ENCODE measurements around the gene USP51.
"Not testable (repeated sequence)": the region's sequence is repeated elsewhere in the genome, so short reads cannot be mapped to it uniquely, and the experiment has no call there.

USP51 gene

GRCh38 chrX:55484948-55485347, 4.7 kb downstream of the USP51 start:
- Histone ChIP-seq H2BK15ac (ENCODE audit: low read length) (no peak overlapping the region), H3K36me3 (replicated peaks in 1 of 2; ENCODE audit: control insufficient read depth in 2 of 2, insufficient read depth in 2 of 2, low read length in 2 of 2) (peaks cover 0 to 4% of the 10 kb centered on the region in 2 donors), H2BK5ac (ENCODE audit: low read length) (no peak overlapping the region), H3K23ac (ENCODE audit: low read depth, low read length, poor library complexity) (no peak overlapping the region), H3K4me2 (ENCODE audit: insufficient read depth, low read length, poor library complexity, severe bottlenecking) (no peak overlapping the region), H3K9me3 (replicated peaks in 1 of 2; ENCODE audit: control insufficient read depth in 2 of 2, insufficient read depth in 1 of 2, low read depth in 1 of 2, low read length in 2 of 2) (no peaks in the 10 kb centered on the region), H3K4me3 (ENCODE audit: low read length in 2 of 2) (no peak overlapping the region), H3K4me1 (ENCODE audit: control insufficient read depth in 2 of 2, insufficient read depth in 1 of 2, low read depth in 1 of 2, low read length in 2 of 2) (peaks cover 0 to 2% of the 10 kb centered on the region in 2 donors), H2AFZ (ENCODE audit: low read length) (no peak overlapping the region), H2AK5ac (ENCODE audit: low read depth, low read length) (no peak overlapping the region), H3K18ac (ENCODE audit: low read length) (no peak overlapping the region), H3K9ac (ENCODE audit: low read depth, low read length, poor library complexity) (no peak overlapping the region), H4K91ac (ENCODE audit: low read depth, low read length, poor library complexity) (no peak overlapping the region), H3K27me3 (ENCODE audit: control insufficient read depth in 3 of 3, insufficient read depth in 3 of 3, low read depth in 1 of 3, low read length in 3 of 3) (no peaks in the 10 kb centered on the region), H2BK12ac (ENCODE audit: low read length) (no peak overlapping the region), H2BK120ac (ENCODE audit: low read depth, low read length) (no peak overlapping the region), H3K4ac (ENCODE audit: low read length) (no peak overlapping the region), H3K14ac (ENCODE audit: low read length) (no peak overlapping the region), H4K8ac (ENCODE audit: low read depth, low read length) (no peak overlapping the region), H3K27ac (replicated peaks; ENCODE audit: low read length) (no peak overlapping the region), H3K79me1 (ENCODE audit: low read depth, low read length) (no peaks in the 10 kb centered on the region)
- no peak for DNase-seq (ENCODE audit: low spot score)

GRCh38 chrX:55480390-55481062, 9.1 kb downstream of the USP51 start:
- no peak for DNase-seq (ENCODE audit: low spot score)
- no peak overlapping the region for H3K9ac ChIP-seq (ENCODE audit: low read depth, low read length, poor library complexity)
- H3K4me1 ChIP-seq (ENCODE audit: control insufficient read depth in 2 of 2, insufficient read depth in 1 of 2, low read depth in 1 of 2, low read length in 2 of 2), result no peaks in the 10 kb centered on the region
- no peak overlapping the region for H4K8ac ChIP-seq (ENCODE audit: low read depth, low read length)
- no peak overlapping the region for H3K27ac ChIP-seq (replicated peaks; ENCODE audit: low read length)
- H2BK5ac ChIP-seq (ENCODE audit: low read length), result no peak overlapping the region
- no peak overlapping the region for H2BK120ac ChIP-seq (ENCODE audit: low read depth, low read length)
- H3K27me3 ChIP-seq (ENCODE audit: control insufficient read depth in 3 of 3, insufficient read depth in 3 of 3, low read depth in 1 of 3, low read length in 3 of 3), result no peaks in the 10 kb centered on the region
- no peaks in the 10 kb centered on the region for H3K36me3 ChIP-seq (replicated peaks in 1 of 2; ENCODE audit: control insufficient read depth in 2 of 2, insufficient read depth in 2 of 2, low read length in 2 of 2)
- H3K79me1 ChIP-seq (ENCODE audit: low read depth, low read length), result no peaks in the 10 kb centered on the region
- no CpG with 5 or more reads among the region's 3 CpGs for WGBS, 2 donors (ENCODE audit: extremely low coverage in 2 of 2, insufficient read length in 2 of 2, insufficient replicate concordance in 1 of 2)
- no peak overlapping the region for H3K4me2 ChIP-seq (ENCODE audit: insufficient read depth, low read length, poor library complexity, severe bottlenecking)
- no peak overlapping the region for H3K4me3 ChIP-seq (ENCODE audit: low read length in 2 of 2)
- no peak overlapping the region for H2AK5ac ChIP-seq (ENCODE audit: low read depth, low read length)
- no peak overlapping the region for H3K14ac ChIP-seq (ENCODE audit: low read length)
- H2AFZ ChIP-seq (ENCODE audit: low read length), result no peak overlapping the region
- no peak overlapping the region for H4K91ac ChIP-seq (ENCODE audit: low read depth, low read length, poor library complexity)
- H3K23ac ChIP-seq (ENCODE audit: low read depth, low read length, poor library complexity), result no peak overlapping the region
- no peak overlapping the region for H2BK12ac ChIP-seq (ENCODE audit: low read length)
- no peaks in the 10 kb centered on the region for H3K9me3 ChIP-seq (replicated peaks in 1 of 2; ENCODE audit: control insufficient read depth in 2 of 2, insufficient read depth in 1 of 2, low read depth in 1 of 2, low read length in 2 of 2)
- H3K4ac ChIP-seq (ENCODE audit: low read length), result no peak overlapping the region
- no peak overlapping the region for H3K18ac ChIP-seq (ENCODE audit: low read length)
- no peak overlapping the region for H2BK15ac ChIP-seq (ENCODE audit: low read length)

- not testable (repeated sequence) for H3K36me3 ChIP-seq (replicated peaks in 1 of 2; ENCODE audit: control insufficient read depth in 2 of 2, insufficient read depth in 2 of 2, low read length in 2 of 2); H2BK15ac ChIP-seq (ENCODE audit: low read length); H2AFZ ChIP-seq (ENCODE audit: low read length); H3K4me1 ChIP-seq (ENCODE audit: control insufficient read depth in 2 of 2, insufficient read depth in 1 of 2, low read depth in 1 of 2, low read length in 2 of 2); H2BK120ac ChIP-seq (ENCODE audit: low read depth, low read length); DNase-seq (ENCODE audit: low spot score); H3K27ac ChIP-seq (replicated peaks; ENCODE audit: low read length); H3K14ac ChIP-seq (ENCODE audit: low read length); H3K27me3 ChIP-seq (ENCODE audit: control insufficient read depth in 3 of 3, insufficient read depth in 3 of 3, low read depth in 1 of 3, low read length in 3 of 3); H3K4me3 ChIP-seq (ENCODE audit: low read length in 2 of 2); H3K9me3 ChIP-seq (replicated peaks in 1 of 2; ENCODE audit: control insufficient read depth in 2 of 2, insufficient read depth in 1 of 2, low read depth in 1 of 2, low read length in 2 of 2); H3K4me2 ChIP-seq (ENCODE audit: insufficient read depth, low read length, poor library complexity, severe bottlenecking); H4K8ac ChIP-seq (ENCODE audit: low read depth, low read length); H3K4ac ChIP-seq (ENCODE audit: low read length); H3K18ac ChIP-seq (ENCODE audit: low read length); H4K91ac ChIP-seq (ENCODE audit: low read depth, low read length, poor library complexity); H2AK5ac ChIP-seq (ENCODE audit: low read depth, low read length); H3K23ac ChIP-seq (ENCODE audit: low read depth, low read length, poor library complexity); H3K79me1 ChIP-seq (ENCODE audit: low read depth, low read length); H3K9ac ChIP-seq (ENCODE audit: low read depth, low read length, poor library complexity); H2BK12ac ChIP-seq (ENCODE audit: low read length); H2BK5ac ChIP-seq (ENCODE audit: low read length)
- no CpG with 5 or more reads among the region's 8 CpGs for WGBS, 2 donors (ENCODE audit: extremely low coverage in 2 of 2, insufficient read length in 2 of 2, insufficient replicate concordance in 1 of 2)
Measured at GRCh38 chrX:55479956-55480355, 9.7 kb downstream of the USP51 start.

- H3K27me3 ChIP-seq (ENCODE audit: control insufficient read depth in 3 of 3, insufficient read depth in 3 of 3, low read depth in 1 of 3, low read length in 3 of 3); DNase-seq (ENCODE audit: low spot score); H3K27ac ChIP-seq (replicated peaks; ENCODE audit: low read length); H2AFZ ChIP-seq (ENCODE audit: low read length); H3K9me3 ChIP-seq (replicated peaks in 1 of 2; ENCODE audit: control insufficient read depth in 2 of 2, insufficient read depth in 1 of 2, low read depth in 1 of 2, low read length in 2 of 2); H2BK15ac ChIP-seq (ENCODE audit: low read length); H3K79me1 ChIP-seq (ENCODE audit: low read depth, low read length); H3K4me2 ChIP-seq (ENCODE audit: insufficient read depth, low read length, poor library complexity, severe bottlenecking); H2BK12ac ChIP-seq (ENCODE audit: low read length); H3K4ac ChIP-seq (ENCODE audit: low read length); H3K9ac ChIP-seq (ENCODE audit: low read depth, low read length, poor library complexity); H4K91ac ChIP-seq (ENCODE audit: low read depth, low read length, poor library complexity); H3K36me3 ChIP-seq (replicated peaks in 1 of 2; ENCODE audit: control insufficient read depth in 2 of 2, insufficient read depth in 2 of 2, low read length in 2 of 2); H3K23ac ChIP-seq (ENCODE audit: low read depth, low read length, poor library complexity); H3K4me1 ChIP-seq (ENCODE audit: control insufficient read depth in 2 of 2, insufficient read depth in 1 of 2, low read depth in 1 of 2, low read length in 2 of 2); H4K8ac ChIP-seq (ENCODE audit: low read depth, low read length); H2BK5ac ChIP-seq (ENCODE audit: low read length); H2BK120ac ChIP-seq (ENCODE audit: low read depth, low read length); H2AK5ac ChIP-seq (ENCODE audit: low read depth, low read length); H3K4me3 ChIP-seq (ENCODE audit: low read length in 2 of 2); H3K14ac ChIP-seq (ENCODE audit: low read length); H3K18ac ChIP-seq (ENCODE audit: low read length): not testable (repeated sequence)
- no CpG with 5 or more reads among the region's 5 CpGs for WGBS, 2 donors (ENCODE audit: extremely low coverage in 2 of 2, insufficient read length in 2 of 2, insufficient replicate concordance in 1 of 2)
Measured at GRCh38 chrX:55465791-55466190, 23.9 kb downstream of the USP51 start.
